Measurements from ENCODE around the gene ZNF436.

ZNF436 gene

GRCh38 chr1:23367791-23368561 is 1.7 kb downstream of the ZNF436 start:
- DNase-seq (ENCODE audit: insufficient read length, low spot score) (peak; percentile 93), FAIRE-seq (peak; percentile 96)

DNA sequence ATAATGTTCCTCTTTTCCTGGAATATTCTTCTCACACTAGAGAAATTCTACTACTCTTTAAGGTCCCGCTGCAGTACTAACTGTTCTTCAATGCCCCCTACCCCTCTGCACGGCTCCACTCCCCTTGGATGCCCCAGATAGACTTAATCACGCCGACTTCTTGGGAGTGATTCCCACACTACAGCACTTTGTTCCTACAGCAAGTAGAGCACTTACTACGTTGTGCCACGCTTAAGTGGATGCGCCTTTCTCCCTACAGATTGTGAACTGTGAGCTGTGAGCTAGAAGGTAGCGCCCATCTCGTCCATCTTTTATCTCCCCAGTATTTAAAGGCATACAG is 2.2 kb downstream of the ZNF436 start:
- no peak for FAIRE-seq
- DNase-seq (ENCODE audit: insufficient read length, low spot score): no peak

- DNase-seq (ENCODE audit: insufficient read length, low spot score) (no peak), FAIRE-seq (no peak)
These were observed 3.0 kb downstream of the ZNF436 start for GRCh38 chr1:23366598-23366997.

DNA sequence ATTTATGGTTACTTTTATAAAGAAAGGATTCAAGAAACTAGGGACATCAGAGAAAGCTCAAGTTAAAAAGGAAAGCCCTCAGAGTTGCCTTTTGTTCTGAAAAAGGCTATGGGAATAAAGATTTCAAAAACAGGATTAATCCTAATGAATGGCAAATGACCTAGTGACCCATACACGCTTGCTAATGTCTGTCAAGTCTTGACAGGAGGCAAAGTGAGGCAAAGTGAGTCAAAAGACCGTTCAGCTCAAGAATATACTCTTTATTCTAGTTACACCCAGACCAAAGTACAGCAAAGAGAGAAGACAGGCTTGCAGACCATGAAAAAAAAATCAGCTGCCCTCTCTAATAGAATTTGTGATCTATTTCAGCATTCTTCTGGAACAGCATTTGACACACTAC is 3.5 kb downstream of the ZNF436 start:
- DNase-seq (ENCODE audit: insufficient read length, low spot score) (no peak), FAIRE-seq (no peak)

GRCh38 chr1:23362218-23362713 is 7.4 kb downstream of the ZNF436 start:
- no peak for FAIRE-seq

GRCh38 chr1:23358310-23358875 is 11.2 kb downstream of the ZNF436 start:
- DNase-seq (ENCODE audit: insufficient read length, low spot score) (no peak), FAIRE-seq (no peak)

More at GRCh38 chr1:23362218-23362713, 7.4 kb downstream of the ZNF436 start:
- no peak for DNase-seq (ENCODE audit: insufficient read length, low spot score)

GRCh38 chr1:23357138-23357908 is 12.3 kb downstream of the ZNF436 start:
- DNase-seq (ENCODE audit: insufficient read length, low spot score): no peak
- FAIRE-seq: no peak

GRCh38 chr1:23356471-23357137 is 13.0 kb downstream of the ZNF436 start:
- DNase-seq (ENCODE audit: insufficient read length, low spot score) (no peak), FAIRE-seq (no peak)

DNA sequence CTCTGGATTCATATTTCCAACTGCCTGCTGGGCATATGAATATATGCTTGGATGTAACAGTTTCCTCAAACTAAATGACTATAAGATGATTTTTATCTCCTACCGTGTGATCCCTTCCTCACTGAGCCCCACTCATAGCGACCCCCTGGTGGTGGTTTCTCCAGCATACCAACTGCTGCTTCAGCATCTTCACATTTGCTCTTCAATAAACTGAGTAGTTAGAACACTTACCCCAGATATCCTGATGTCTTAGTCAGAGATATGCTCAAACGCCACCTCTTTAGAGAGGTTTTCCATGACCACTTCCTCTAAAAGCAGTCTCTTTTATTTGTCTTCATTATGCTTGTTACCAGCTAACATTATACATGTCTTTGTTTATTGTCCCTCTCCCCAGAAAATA is 15.4 kb downstream of the ZNF436 start:
- FAIRE-seq (no peak), DNase-seq (ENCODE audit: insufficient read length, low spot score) (no peak)

GRCh38 chr1:23352096-23352695 is 17.4 kb downstream of the ZNF436 start:
- FAIRE-seq: no peak
- DNase-seq (ENCODE audit: insufficient read length, low spot score): no peak

GRCh38 chr1:23345920-23346319 is 23.7 kb downstream of the ZNF436 start:
- FAIRE-seq (no peak), DNase-seq (ENCODE audit: insufficient read length, low spot score) (no peak)

GRCh38 chr1:23344987-23345472 is 24.6 kb downstream of the ZNF436 start:
- DNase-seq (ENCODE audit: insufficient read length, low spot score): no peak

DNA sequence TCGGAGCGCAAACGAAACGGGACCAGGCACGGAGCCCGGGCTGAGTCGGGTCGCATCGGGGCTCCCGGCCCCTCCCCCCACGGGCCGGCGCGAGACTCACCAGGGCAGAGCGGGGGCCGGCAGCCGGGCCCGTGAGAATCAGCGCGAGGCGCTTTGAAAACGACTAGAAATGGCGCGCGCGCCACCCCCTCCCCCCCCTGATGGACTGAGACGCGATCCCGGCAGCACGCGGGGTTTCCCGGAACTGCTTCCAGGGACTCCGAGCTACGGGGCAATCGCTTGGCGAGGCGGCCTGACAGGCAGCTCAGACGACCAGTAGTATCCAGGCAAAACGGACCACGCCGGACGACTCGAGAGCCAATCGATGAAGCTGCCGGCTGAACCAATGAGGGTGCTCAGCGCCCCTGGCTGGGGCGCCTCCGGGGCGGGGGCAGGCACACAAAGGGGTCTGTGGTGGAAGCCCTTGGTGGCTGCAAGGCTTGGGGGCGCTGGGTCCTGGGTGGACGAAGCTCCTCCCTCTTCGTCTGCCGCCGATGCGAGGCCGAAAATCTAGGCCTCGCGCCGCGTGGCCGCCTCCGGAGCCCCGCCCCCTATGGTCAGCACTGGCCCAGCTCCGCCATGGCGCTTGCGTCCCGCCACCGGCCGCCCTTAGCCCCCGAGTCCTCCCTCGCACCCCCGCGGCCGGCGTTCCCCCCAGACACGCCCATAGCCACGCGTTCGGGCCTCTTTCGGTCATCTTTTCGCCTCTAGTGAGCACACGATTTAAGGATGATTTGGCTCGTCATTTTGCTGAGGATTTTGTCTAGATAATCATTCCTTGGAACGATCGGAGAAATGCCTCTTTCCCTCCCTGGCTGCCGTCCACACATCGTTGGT is 25.3 kb downstream of the ZNF436 start, which contains the start of gene HNRNPR:
HNRNPR (minus strand) TSS at position 174 of the 876 bp plus-strand sequence. CDS start 3,276 bp downstream, outside the sequence.
- peak; percentile 97 for DNase-seq (ENCODE audit: insufficient read length, low spot score)
- peak; percentile 88 for FAIRE-seq

More at GRCh38 chr1:23344987-23345472, 24.6 kb downstream of the ZNF436 start:
- no peak for FAIRE-seq

GRCh38 chr1:23343221-23344110 is 26.2 kb downstream of the ZNF436 start:
- FAIRE-seq: peak; percentile 65

DNA sequence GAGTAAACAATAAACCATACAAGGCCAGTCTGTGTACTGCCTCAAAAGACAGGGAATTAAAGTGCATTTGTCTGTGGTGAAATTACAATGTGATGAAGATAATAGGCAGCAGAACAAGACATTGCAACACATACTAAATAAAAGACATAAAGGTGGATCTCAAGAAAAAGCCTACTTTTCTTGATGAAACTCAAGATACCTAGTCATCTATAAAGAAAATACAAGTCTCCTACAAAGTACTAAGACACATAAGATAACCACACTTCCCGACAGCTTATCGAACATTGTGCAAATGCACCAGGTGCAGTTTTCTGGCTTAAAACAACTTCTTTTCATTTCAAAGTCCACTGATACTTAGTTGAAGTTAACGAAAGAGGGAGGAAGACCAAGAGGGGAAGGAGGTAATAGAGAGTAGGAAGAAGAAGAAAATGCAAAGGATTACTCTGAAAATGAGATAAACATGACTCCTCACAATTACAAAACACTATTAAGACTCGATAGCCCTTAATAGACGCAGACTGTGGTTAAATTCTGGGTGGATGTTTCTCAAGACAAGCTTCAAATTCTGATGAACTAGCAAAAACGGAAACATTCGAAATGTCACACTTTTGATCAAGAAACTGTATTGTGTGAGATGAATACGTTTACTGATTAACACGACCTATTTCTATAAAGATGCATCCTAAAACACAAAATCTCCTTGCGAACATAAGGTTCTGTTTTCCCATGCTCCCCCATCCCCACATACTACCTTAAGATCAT is 27.5 kb downstream of the ZNF436 start:
- DNase-seq (ENCODE audit: insufficient read length, low spot score) (no peak), FAIRE-seq (peak; percentile 26)

More at GRCh38 chr1:23343221-23344110, 26.2 kb downstream of the ZNF436 start:
- DNase-seq (ENCODE audit: insufficient read length, low spot score): no peak

DNA sequence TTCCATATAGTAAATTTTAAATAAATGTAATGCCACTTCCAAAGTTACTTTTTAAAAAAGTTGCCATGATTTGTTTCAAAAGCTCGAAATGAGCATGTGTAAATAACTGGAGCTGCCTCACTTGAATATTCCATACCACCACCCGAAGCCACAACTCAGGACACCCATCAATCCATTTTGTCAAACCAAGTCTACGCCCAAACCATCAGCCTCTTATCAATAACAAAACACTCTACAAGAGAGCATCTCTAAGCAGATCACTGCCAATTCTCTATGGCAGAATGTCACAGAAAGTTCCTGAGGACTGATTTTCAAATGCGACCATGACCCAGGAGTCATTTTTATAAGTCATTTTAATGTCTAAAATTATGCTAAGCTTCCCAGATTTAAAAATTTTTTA is 30.0 kb downstream of the ZNF436 start:
- DNase-seq (ENCODE audit: insufficient read length, low spot score): no peak
- no peak for FAIRE-seq

GRCh38 chr1:23337869-23338268 is 31.8 kb downstream of the ZNF436 start:
- DNase-seq (ENCODE audit: insufficient read length, low spot score): no peak
- no peak for FAIRE-seq

- DNase-seq (ENCODE audit: insufficient read length, low spot score) (no peak), FAIRE-seq (no peak)
These were observed 37.9 kb downstream of the ZNF436 start for GRCh38 chr1:23331713-23332112.

All from GM19239 (cell line).